ENCODE data around the gene LUM. TPM values are rescaled to one million over a fixed set of nuclear protein-coding genes. Genes with fewer than 3 reads are reported as not detected.
A peak's percentile ranks its signal among the peaks of the same experiment; 100 is the strongest.

Gene LUM
- total and polyA plus RNA-seq, 2 donors from 2014 or later: 102 to 185 TPM

DNA sequence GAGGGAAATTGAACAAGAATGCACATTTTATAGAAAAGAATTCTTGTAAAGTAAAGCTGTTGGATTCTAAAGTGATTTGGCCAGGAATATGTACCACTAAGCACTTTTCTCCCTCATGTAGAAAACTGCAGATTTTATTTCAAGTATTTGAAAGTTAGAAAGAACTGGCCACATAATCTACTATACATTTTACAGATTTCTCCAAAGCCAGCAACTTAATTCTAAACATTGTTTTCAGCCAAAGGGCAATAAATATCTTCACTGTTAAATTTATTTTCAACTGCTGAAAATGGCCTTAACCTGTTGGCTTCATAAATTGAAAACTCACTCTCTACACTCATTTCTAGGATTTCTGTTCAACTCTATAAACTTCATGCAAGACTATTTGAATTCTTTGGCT lies 37.9 kb downstream of the LUM start:
- DNase-seq (peak in 2 of 5 donors; percentile 19 to 20), FAIRE-seq (no peak)
- intact Hi-C loops (cut with DNase I): no loop called here
- no peaks in the 10 kb centered on the region for H3K9me3 ChIP-seq (ENCODE audit: control insufficient read depth in 2 of 3, insufficient read depth in 1 of 3, low read length in 3 of 3)
- TF ChIP-seq, protein P1, sequence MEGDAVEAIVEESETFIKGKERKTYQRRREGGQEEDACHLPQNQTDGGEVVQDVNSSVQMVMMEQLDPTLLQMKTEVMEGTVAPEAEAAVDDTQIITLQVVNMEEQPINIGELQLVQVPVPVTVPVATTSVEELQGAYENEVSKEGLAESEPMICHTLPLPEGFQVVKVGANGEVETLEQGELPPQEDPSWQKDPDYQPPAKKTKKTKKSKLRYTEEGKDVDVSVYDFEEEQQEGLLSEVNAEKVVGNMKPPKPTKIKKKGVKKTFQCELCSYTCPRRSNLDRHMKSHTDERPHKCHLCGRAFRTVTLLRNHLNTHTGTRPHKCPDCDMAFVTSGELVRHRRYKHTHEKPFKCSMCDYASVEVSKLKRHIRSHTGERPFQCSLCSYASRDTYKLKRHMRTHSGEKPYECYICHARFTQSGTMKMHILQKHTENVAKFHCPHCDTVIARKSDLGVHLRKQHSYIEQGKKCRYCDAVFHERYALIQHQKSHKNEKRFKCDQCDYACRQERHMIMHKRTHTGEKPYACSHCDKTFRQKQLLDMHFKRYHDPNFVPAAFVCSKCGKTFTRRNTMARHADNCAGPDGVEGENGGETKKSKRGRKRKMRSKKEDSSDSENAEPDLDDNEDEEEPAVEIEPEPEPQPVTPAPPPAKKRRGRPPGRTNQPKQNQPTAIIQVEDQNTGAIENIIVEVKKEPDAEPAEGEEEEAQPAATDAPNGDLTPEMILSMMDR (IDR thresholded peaks at IDR 0.05; ENCODE audit: borderline replicate concordance, extremely low read depth, insufficient read depth): no peak
- no peaks in the 10 kb centered on the region for H3K27me3 ChIP-seq (ENCODE audit: control insufficient read depth, insufficient read depth, low read length)
- no peak overlapping the region for H3K4me3 ChIP-seq (ENCODE audit: low read length in 3 of 3)
- H3K27ac ChIP-seq (ENCODE audit: low read depth in 2 of 2, low read length in 2 of 2): no peak overlapping the region
- H3K4me1 ChIP-seq (ENCODE audit: control insufficient read depth in 2 of 3, insufficient read depth in 2 of 3, low read depth in 1 of 3, low read length in 3 of 3): peaks cover 0 to 3% (median 0%) of the 10 kb centered on the region in 3 donors
- no peaks in the 10 kb centered on the region for H3K36me3 ChIP-seq (ENCODE audit: control insufficient read depth in 2 of 3, insufficient read depth in 3 of 3, low read length in 3 of 3)
- H3K9ac ChIP-seq (ENCODE audit: low read length in 3 of 3): no peak overlapping the region

GRCh38 chr12:91072931-91073330 lies 38.4 kb downstream of the LUM start:
- TF ChIP-seq, protein P1 (IDR thresholded peaks at IDR 0.05; ENCODE audit: borderline replicate concordance, extremely low read depth, insufficient read depth): no peak
- Histone ChIP-seq H3K27ac (ENCODE audit: low read depth in 2 of 2, low read length in 2 of 2) (no peak overlapping the region), H3K9me3 (ENCODE audit: control insufficient read depth in 2 of 3, insufficient read depth in 1 of 3, low read length in 3 of 3) (no peaks in the 10 kb centered on the region), H3K9ac (ENCODE audit: low read length in 3 of 3) (no peak overlapping the region), H3K4me3 (ENCODE audit: low read length in 3 of 3) (no peak overlapping the region), H3K27me3 (ENCODE audit: control insufficient read depth, insufficient read depth, low read length) (no peaks in the 10 kb centered on the region), H3K4me1 (ENCODE audit: control insufficient read depth in 2 of 3, insufficient read depth in 2 of 3, low read depth in 1 of 3, low read length in 3 of 3) (peaks cover 0 to 3% (median 0%) of the 10 kb centered on the region in 3 donors), H3K36me3 (ENCODE audit: control insufficient read depth in 2 of 3, insufficient read depth in 3 of 3, low read length in 3 of 3) (no peaks in the 10 kb centered on the region)
- intact Hi-C loops (cut with DNase I): no loop called here
- peak in 2 of 5 donors; percentile 2 to 9 for DNase-seq
- no peak for FAIRE-seq

DNA sequence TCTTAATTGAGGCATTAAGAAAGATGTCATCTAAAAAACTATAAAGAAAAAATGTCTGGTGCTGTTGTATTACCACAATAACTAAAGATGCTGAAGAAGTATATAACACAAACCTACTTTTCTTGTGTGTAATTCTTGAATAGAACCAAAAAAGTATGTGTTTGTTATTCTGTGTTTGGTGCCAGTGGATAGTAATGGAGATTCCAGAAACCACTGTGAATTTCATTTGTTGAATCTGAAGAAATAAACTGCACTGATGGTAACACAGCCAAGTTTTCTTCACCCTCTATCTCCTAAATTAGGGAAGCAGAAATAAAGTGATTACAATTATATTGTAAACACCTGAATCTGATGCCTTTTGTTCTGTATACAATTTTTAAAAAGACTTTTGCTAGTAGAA lies 40.4 kb downstream of the LUM start:
- TF ChIP-seq, protein P1 (IDR thresholded peaks at IDR 0.05; ENCODE audit: borderline replicate concordance, extremely low read depth, insufficient read depth): no peak

DNA sequence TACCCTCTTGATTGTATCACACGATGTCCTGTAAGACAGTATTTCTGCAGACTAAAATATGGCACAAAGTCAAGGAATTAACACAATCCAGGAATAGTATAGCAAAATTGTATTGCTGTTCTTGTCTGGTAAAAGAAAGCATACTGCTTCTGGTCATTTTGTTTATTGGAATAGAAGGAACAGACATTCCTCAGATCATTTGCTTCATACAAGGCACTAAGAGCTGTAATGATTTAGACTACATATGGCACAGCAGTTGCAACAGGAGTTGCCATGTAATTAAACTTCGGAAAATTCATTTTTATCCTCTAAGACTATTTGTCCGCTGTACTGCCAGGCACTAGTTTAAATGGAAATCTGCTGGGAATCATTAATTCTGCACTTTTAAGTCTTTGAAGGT lies 45.9 kb downstream of the LUM start:
- Histone ChIP-seq H3K27me3 (ENCODE audit: control insufficient read depth, insufficient read depth, low read length) (no peaks in the 10 kb centered on the region), H3K27ac (ENCODE audit: low read depth in 2 of 2, low read length in 2 of 2) (no peak overlapping the region), H3K9me3 (ENCODE audit: control insufficient read depth in 2 of 3, insufficient read depth in 1 of 3, low read length in 3 of 3) (no peaks in the 10 kb centered on the region), H3K9ac (ENCODE audit: low read length in 3 of 3) (no peak overlapping the region), H3K36me3 (ENCODE audit: control insufficient read depth in 2 of 3, insufficient read depth in 3 of 3, low read length in 3 of 3) (no peaks in the 10 kb centered on the region), H3K4me1 (ENCODE audit: control insufficient read depth in 2 of 3, insufficient read depth in 2 of 3, low read depth in 1 of 3, low read length in 3 of 3) (no peaks in the 10 kb centered on the region), H3K4me3 (ENCODE audit: low read length in 3 of 3) (no peak overlapping the region)
- TF ChIP-seq, protein P1 (IDR thresholded peaks at IDR 0.05; ENCODE audit: borderline replicate concordance, extremely low read depth, insufficient read depth): no peak
- intact Hi-C loops (cut with DNase I): no loop called here
- DNase-seq (no peak), FAIRE-seq (no peak)

More for the DNA sequence above, 40.4 kb downstream of the LUM start:
- Histone ChIP-seq H3K4me1 (ENCODE audit: control insufficient read depth in 2 of 3, insufficient read depth in 2 of 3, low read depth in 1 of 3, low read length in 3 of 3) (peaks cover 0 to 3% (median 0%) of the 10 kb centered on the region in 3 donors), H3K9me3 (ENCODE audit: control insufficient read depth in 2 of 3, insufficient read depth in 1 of 3, low read length in 3 of 3) (no peaks in the 10 kb centered on the region), H3K9ac (ENCODE audit: low read length in 3 of 3) (no peak overlapping the region), H3K27me3 (ENCODE audit: control insufficient read depth, insufficient read depth, low read length) (no peaks in the 10 kb centered on the region), H3K4me3 (ENCODE audit: low read length in 3 of 3) (no peak overlapping the region), H3K27ac (ENCODE audit: low read depth in 2 of 2, low read length in 2 of 2) (no peak overlapping the region), H3K36me3 (ENCODE audit: control insufficient read depth in 2 of 3, insufficient read depth in 3 of 3, low read length in 3 of 3) (no peaks in the 10 kb centered on the region)
- DNase-seq (no peak), FAIRE-seq (no peak)
- intact Hi-C loops (cut with DNase I): no loop called here

Data from kidney (tissue), 14 donors.